ENCODE results near the gene TPST2.
"Not testable (repeated sequence)": the region's sequence is repeated elsewhere in the genome, so short reads cannot be mapped to it uniquely, and the experiment has no call there.

The TPST2 gene

GRCh38 chr22:26535603-26535908 is 54.4 kb downstream of the TPST2 start:
- no peak for TF ChIP-seq CTCF (IDR thresholded peaks at IDR 0.05; ENCODE audit: extremely low read depth, missing control alignments)
- no peak for DNase-seq (ENCODE audit: low spot score)

- peak; percentile 49 for DNase-seq (ENCODE audit: low spot score)
- no peak for TF ChIP-seq CTCF (IDR thresholded peaks at IDR 0.05; ENCODE audit: extremely low read depth, missing control alignments)
Measured at GRCh38 chr22:26534874-26535602, 54.9 kb downstream of the TPST2 start.

- no peak for DNase-seq (ENCODE audit: low spot score)
- no peak for TF ChIP-seq CTCF (IDR thresholded peaks at IDR 0.05; ENCODE audit: extremely low read depth, missing control alignments)
Measured at GRCh38 chr22:26534171-26534855, 55.6 kb downstream of the TPST2 start.

GRCh38 chr22:26529345-26529744 is 60.6 kb downstream of the TPST2 start:
- DNase-seq (ENCODE audit: low spot score) = no peak
- no peak for TF ChIP-seq CTCF (IDR thresholded peaks at IDR 0.05; ENCODE audit: extremely low read depth, missing control alignments)

GRCh38 chr22:26528518-26528917 is 61.4 kb downstream of the TPST2 start:
- DNase-seq (ENCODE audit: low spot score) = not testable (repeated sequence)

GRCh38 chr22:26527574-26528465 is 62.1 kb downstream of the TPST2 start:
- DNase-seq (ENCODE audit: low spot score) = no peak
- TF ChIP-seq CTCF (IDR thresholded peaks at IDR 0.05; ENCODE audit: extremely low read depth, missing control alignments) = no peak

GRCh38 chr22:26527167-26527566 is 62.8 kb downstream of the TPST2 start:
- no peak for TF ChIP-seq CTCF (IDR thresholded peaks at IDR 0.05; ENCODE audit: extremely low read depth, missing control alignments)
- no peak for DNase-seq (ENCODE audit: low spot score)

Data from GM20000 (cell line).